Testis (tissue), 3 donors: ENCODE results near the gene C2CD3. TPM values are rescaled to one million over a fixed set of nuclear protein-coding genes. Genes with fewer than 3 reads are reported as not detected.

Source experiments
- DNase-seq: peaks from one replicate; pipeline ENCODE4 v3.0.0-alpha.2; 2019
- H3K27ac ChIP-seq, 2 donors: fragments of 200-600 bp; sonication (generic); one replicate each; pipeline ENCODE4 v1.5.1; 2019
- H3K27me3 ChIP-seq: fragments of 200-600 bp; sonication (generic); one replicate; pipeline ENCODE4 v1.5.1; 2019
- H3K36me3 ChIP-seq: fragments of 200-600 bp; sonication (generic); one replicate; pipeline ENCODE4 v1.5.1; 2017; ENCODE audit warnings: low read depth; ENCODE audit errors: missing control alignments
- H3K4me1 ChIP-seq: fragments of 200-600 bp; sonication (generic); one replicate; pipeline ENCODE4 v1.5.1; 2019
- H3K4me3 ChIP-seq, 2 donors: fragments of 200-600 bp; sonication (generic); one replicate each; pipeline ENCODE4 v1.5.1; 2017 to 2019
- H3K9me3 ChIP-seq: fragments of 200-600 bp; sonication (generic); one replicate; pipeline ENCODE4 v1.5.1; 2017
- CTCF ChIP-seq, 3 experiments: fragments of 450-650 bp in 2 of 3; fragments of 200-600 bp in 1 of 3; sonication (generic) in 1 of 3; IDR thresholded peaks; one replicate each; pipeline ENCODE4 v1.5.1; 2016 to 2019; ENCODE audit warnings: antibody characterized with exemption in 3 of 3, mild to moderate bottlenecking in 2 of 3, moderate library complexity in 1 of 3
- POLR2A ChIP-seq: fragments of 450-650 bp; IDR thresholded peaks from one replicate; pipeline ENCODE4 v1.6.1; 2017; ENCODE audit warnings: antibody characterized with exemption, mild to moderate bottlenecking, moderate library complexity
- WGBS, 2 donors: methylation state at CpG; one replicate each; pipeline ENCODE4 v1.1.5; 2018; 5-methylcytosine and 5-hydroxymethylcytosine counted together
- intact Hi-C: fragments of 100-400 bp; cut with DNase I; formaldehyde crosslinking; loops from one replicate; pipeline ENCODE4 v1.15.1; 2023; ENCODE audit warnings: low total_unique reads
- polyA plus RNA-seq: library from polyadenylated mRNA; stranded (reverse); fragments of 350-450 nt; fragmentation: Illumina TruSeq; extraction: RNeasy Lipid Tissue Mini Kit (QIAGEN cat#74804); gene quantifications from one replicate; pipeline ENCODE4 v1.2.3, GENCODE V29; 2014; ENCODE audit warnings: low read depth, low replicate concordance; ENCODE audit not compliant: insufficient read depth
- total RNA-seq, 2 donors: library from RNA; depleted of rRNA; stranded (reverse); fragments of >200 nt; gene quantifications; one replicate each; pipeline ENCODE4 v1.2.3, GENCODE V29; 2016

C2CD3 gene
- total and polyA plus RNA-seq, 3 donors from 2014 or later: 56.1 to 89.4 (median 59.0) TPM

- Histone ChIP-seq H3K4me3 (no peak overlapping the region), H3K4me1 (no peaks in the 10 kb centered on the region), H3K36me3 (no peaks in the 10 kb centered on the region), H3K27me3 (no peaks in the 10 kb centered on the region), H3K9me3 (no peaks in the 10 kb centered on the region), H3K27ac (no peak overlapping the region)
- intact Hi-C loops: no loop called here
- WGBS, 2 donors: 84 to 87% methylated on average over 7 of the region's 7 CpGs
- no peak for DNase-seq
- TF ChIP-seq CTCF (IDR thresholded peaks at IDR 0.05) (no peak), POLR2A (no peak)
Measured at GRCh38 chr11:74001822-74002286, 168.9 kb downstream of the C2CD3 start.

GRCh38 chr11:74000307-74001133 is 170.3 kb downstream of the C2CD3 start:
- WGBS, 2 donors: 87 to 91% methylated on average over 14 of the region's 14 CpGs
- H3K27me3 ChIP-seq: no peaks in the 10 kb centered on the region
- H3K27ac ChIP-seq: no peak overlapping the region
- no peak overlapping the region for H3K4me3 ChIP-seq
- no peak for DNase-seq
- TF ChIP-seq CTCF (IDR thresholded peaks at IDR 0.05): no peak
- no peak for TF ChIP-seq POLR2A
- H3K9me3 ChIP-seq: no peaks in the 10 kb centered on the region
- H3K4me1 ChIP-seq: no peaks in the 10 kb centered on the region
- H3K36me3 ChIP-seq: no peaks in the 10 kb centered on the region
- intact Hi-C loops: no loop called here

- Histone ChIP-seq H3K27me3 (no peaks in the 10 kb centered on the region), H3K4me3 (no peak overlapping the region), H3K27ac (no peak overlapping the region), H3K4me1 (no peaks in the 10 kb centered on the region), H3K36me3 (no peaks in the 10 kb centered on the region), H3K9me3 (no peaks in the 10 kb centered on the region)
- intact Hi-C loops: no loop called here
- TF ChIP-seq POLR2A: no peak
- TF ChIP-seq CTCF (IDR thresholded peaks at IDR 0.05): no peak
- no peak for DNase-seq
- 82 to 88% methylated on average over 8 of the region's 8 CpGs for WGBS, 2 donors
Measured at GRCh38 chr11:73999581-74000306, 171.1 kb downstream of the C2CD3 start.

- WGBS, 2 donors: 90 to 94% methylated on average over 13 of the region's 13 CpGs
- TF ChIP-seq CTCF (IDR thresholded peaks at IDR 0.05): no peak
- TF ChIP-seq POLR2A: no peak
Measured at GRCh38 chr11:73998846-73999575, 171.8 kb downstream of the C2CD3 start.

More at GRCh38 chr11:73998846-73999575, 171.8 kb downstream of the C2CD3 start:
- no peak for DNase-seq
- H3K4me3 ChIP-seq: no peak overlapping the region
- intact Hi-C loops: no loop called here
- H3K4me1 ChIP-seq: no peaks in the 10 kb centered on the region
- no peaks in the 10 kb centered on the region for H3K27me3 ChIP-seq
- H3K36me3 ChIP-seq: no peaks in the 10 kb centered on the region
- H3K27ac ChIP-seq: no peak overlapping the region
- H3K9me3 ChIP-seq: no peaks in the 10 kb centered on the region
